H1 (cell line): ENCODE measurements around the gene HUWE1. TPM values are rescaled to one million over a fixed set of nuclear protein-coding genes. Genes with fewer than 3 reads are reported as not detected.

Source experiments
- RAD21 ChIP-seq, 2 experiments: IDR thresholded peaks in 1 of 2; conservative IDR thresholded peaks in 1 of 2; 2 replicates each; pipeline ENCODE4 v1.6.1; 2011; ENCODE audit warnings: low read depth in 2 of 2, low read length in 2 of 2, improper control_type of control experiment in 1 of 2, inconsistent platforms in 1 of 2, mild to moderate bottlenecking in 1 of 2, moderate library complexity in 1 of 2
- polyA plus RNA-seq, 7 experiments: library from polyadenylated mRNA; depleted of rRNA in 3 of 7; stranded (reverse) in 5 of 7; unstranded in 2 of 7; fragments of >200 nt in 5 of 7; fragments of 200-250 nt in 2 of 7; gene quantifications; 1 replicate in 5 of 7; 2 replicates in 1 of 7; 4 replicates in 1 of 7; pipeline versions ENCODE4 v1.2.1 to v1.2.3, GENCODE V29; 2011 to 2013; ENCODE audit warnings: missing spikeins in 2 of 7, mixed read lengths in 2 of 7
- total RNA-seq: library from RNA; stranded (reverse); fragmentation: NEBNext Ultra II Directional; extraction: Animal tissue kit (Norgen Biotek cat#: 25700); gene quantifications from 2 replicates; pipeline ENCODE4 v1.2.1, GENCODE V29; 2021

Gene HUWE1
- total and polyA plus RNA-seq, 2 of the 8 experiments (the other 6 are each of a cell fraction or from before 2014, with no cell fraction given): 114 to 252 TPM

DNA sequence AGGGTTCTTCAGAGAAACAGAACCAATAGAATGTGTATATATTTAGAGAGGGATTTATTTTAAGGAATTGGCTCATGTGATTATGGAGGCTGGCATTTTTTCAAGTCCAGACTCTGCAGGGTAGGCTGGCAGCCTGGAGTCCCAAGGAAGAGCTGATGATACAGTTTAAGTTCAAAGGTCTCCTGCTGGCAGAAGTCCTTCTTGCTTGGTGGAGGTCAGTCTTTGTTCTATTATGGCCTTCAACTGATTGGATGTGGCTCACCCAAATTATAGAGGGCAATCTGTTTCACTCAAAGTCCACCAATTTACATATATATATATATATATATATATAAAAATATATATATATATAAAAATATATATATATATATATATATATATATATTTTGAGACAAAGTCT is 200.2 kb downstream of the HUWE1 start (continued):
- TF ChIP-seq RAD21 (IDR thresholded peaks at IDR 0.05 in 1 of 2, conservative IDR thresholded peaks at IDR 0.05 in 1 of 2; ENCODE audit: low read depth in 2 of 2, low read length in 2 of 2): no peak
